PFSK-1 (cell line): ENCODE results near the gene SH3BP5.

ENCODE experiments used
- POLR2AphosphoS5 ChIP-seq: IDR thresholded peaks from 2 replicates; pipeline ENCODE4 v1.6.1; 2012; ENCODE audit warnings: low read depth, mild to moderate bottlenecking, control low read depth, low read length, moderate library complexity
- REST ChIP-seq, 2 experiments: IDR thresholded peaks; 2 replicates each; pipeline versions ENCODE4 v1.6.1 to v1.8.0; 2011 to 2012; ENCODE audit warnings: low read depth in 2 of 2, low read length in 2 of 2, control low read depth in 1 of 2, inconsistent platforms in 1 of 2, mild to moderate bottlenecking in 1 of 2, moderate library complexity in 1 of 2; ENCODE audit not compliant: insufficient read depth in 1 of 2

GRCh38 chr3:15279205-15279604 is 53.2 kb downstream of the SH3BP5 start:
- TF ChIP-seq REST (IDR thresholded peaks at IDR 0.05; ENCODE audit: insufficient read depth in 1 of 2, low read depth in 2 of 2, low read length in 2 of 2): no peak
- no peak for TF ChIP-seq POLR2AphosphoS5
